DOHH2 (cell line): ENCODE measurements around the gene CLK3.

Source experiments
- CTCF ChIP-seq: fragments of 200-600 bp; sonication (generic); IDR thresholded peaks from one replicate; pipeline ENCODE4 v1.5.1; 2014; ENCODE audit warnings: antibody characterized with exemption, mild to moderate bottlenecking, low read depth, low read length; ENCODE audit not compliant: poor library complexity, severe bottlenecking
- EZH2phosphoT487 ChIP-seq: fragments of 200-600 bp; sonication (generic); IDR thresholded peaks from 2 replicates; pipeline ENCODE4 v1.6.1; 2017; ENCODE audit warnings: borderline replicate concordance, mild to moderate bottlenecking, antibody characterized with exemption, low read length, moderate library complexity, mixed read lengths

- TF ChIP-seq CTCF (no peak), EZH2phosphoT487 (no peak)
Observed at GRCh38 chr15:74608786-74609185, 6.8 kb upstream of the CLK3 start.
